ENCODE data around the gene CREBZF.

GRCh38 chr11:85679576-85679975 lies 14.6 kb upstream of the CREBZF start:
- TF ChIP-seq CTCF (IDR thresholded peaks at IDR 0.05) (no peak), EZH2 (IDR thresholded peaks at IDR 0.05; ENCODE audit: borderline replicate concordance, insufficient read depth, low read depth, low read length, poor library complexity, severe bottlenecking) (no peak)

Measured in B cell (primary cell).